Astrocyte of the spinal cord (primary cell): ENCODE data around the gene NRXN3.

ENCODE experiments used
- DNase-seq: peaks from one replicate; pipeline ENCODE4 v3.0.0; 2011; ENCODE audit warnings: low read depth, low spot score
- H3K4me3 ChIP-seq: 2 replicates; pipeline ENCODE4 v1.5.1; 2011; ENCODE audit warnings: low read depth, mild to moderate bottlenecking, low read length, moderate library complexity
- in situ Hi-C: cut with HindIII; loops from 2 replicates; pipeline ENCODE4 v1.10.0; 2017; ENCODE audit warnings: low sequenced_read_pairs
- TF ChIP-seq, protein P1 (sequence below): IDR thresholded peaks from 2 replicates; pipeline ENCODE4 v1.5.1; 2012; ENCODE audit warnings: low read depth, mild to moderate bottlenecking, low read length, inconsistent platforms

The NRXN3 gene

GRCh38 chr14:79487632-79488031 lies 1317.5 kb downstream of the NRXN3 start:
- no peak overlapping the region for H3K4me3 ChIP-seq
- in situ Hi-C loops, result no loop called here
- DNase-seq, result no peak
- TF ChIP-seq, protein P1, sequence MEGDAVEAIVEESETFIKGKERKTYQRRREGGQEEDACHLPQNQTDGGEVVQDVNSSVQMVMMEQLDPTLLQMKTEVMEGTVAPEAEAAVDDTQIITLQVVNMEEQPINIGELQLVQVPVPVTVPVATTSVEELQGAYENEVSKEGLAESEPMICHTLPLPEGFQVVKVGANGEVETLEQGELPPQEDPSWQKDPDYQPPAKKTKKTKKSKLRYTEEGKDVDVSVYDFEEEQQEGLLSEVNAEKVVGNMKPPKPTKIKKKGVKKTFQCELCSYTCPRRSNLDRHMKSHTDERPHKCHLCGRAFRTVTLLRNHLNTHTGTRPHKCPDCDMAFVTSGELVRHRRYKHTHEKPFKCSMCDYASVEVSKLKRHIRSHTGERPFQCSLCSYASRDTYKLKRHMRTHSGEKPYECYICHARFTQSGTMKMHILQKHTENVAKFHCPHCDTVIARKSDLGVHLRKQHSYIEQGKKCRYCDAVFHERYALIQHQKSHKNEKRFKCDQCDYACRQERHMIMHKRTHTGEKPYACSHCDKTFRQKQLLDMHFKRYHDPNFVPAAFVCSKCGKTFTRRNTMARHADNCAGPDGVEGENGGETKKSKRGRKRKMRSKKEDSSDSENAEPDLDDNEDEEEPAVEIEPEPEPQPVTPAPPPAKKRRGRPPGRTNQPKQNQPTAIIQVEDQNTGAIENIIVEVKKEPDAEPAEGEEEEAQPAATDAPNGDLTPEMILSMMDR, result no peak

GRCh38 chr14:79491161-79491560 lies 1321.0 kb downstream of the NRXN3 start:
- TF ChIP-seq, protein P1, result no peak
- no peak for DNase-seq
- in situ Hi-C loops, result no loop called here
- no peak overlapping the region for H3K4me3 ChIP-seq

GRCh38 chr14:79493081-79493645 lies 1323.0 kb downstream of the NRXN3 start:
- in situ Hi-C loops, result no loop called here
- H3K4me3 ChIP-seq, result no peak overlapping the region
- TF ChIP-seq, protein P1, result no peak
- DNase-seq, result no peak

DNA sequence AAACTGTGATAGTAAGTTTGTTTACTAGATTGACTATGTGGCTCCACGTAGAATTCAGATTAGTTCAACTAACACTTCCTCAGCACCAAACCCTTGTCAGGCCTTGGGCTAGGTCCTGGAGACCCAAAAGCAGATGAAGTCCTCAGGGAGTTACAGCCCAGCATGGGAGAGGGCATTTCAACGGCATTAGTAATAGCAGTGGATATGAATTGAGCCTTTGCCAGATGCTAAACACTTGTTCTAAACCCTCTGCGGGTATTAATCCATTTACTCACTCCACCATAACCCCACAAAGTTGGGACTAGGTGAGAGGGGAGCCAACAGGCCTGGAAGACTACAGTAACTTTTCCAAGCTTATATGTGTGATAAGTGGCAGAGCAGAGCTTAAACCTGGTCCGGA lies 1326.5 kb downstream of the NRXN3 start:
- in situ Hi-C loops, result no loop called here
- H3K4me3 ChIP-seq, result no peak overlapping the region
- DNase-seq, result no peak
- TF ChIP-seq, protein P1, result no peak

GRCh38 chr14:79500489-79500888 lies 1330.3 kb downstream of the NRXN3 start:
- in situ Hi-C loops, result no loop called here
- TF ChIP-seq, protein P1, result no peak
- no peak overlapping the region for H3K4me3 ChIP-seq
- no peak for DNase-seq

DNA sequence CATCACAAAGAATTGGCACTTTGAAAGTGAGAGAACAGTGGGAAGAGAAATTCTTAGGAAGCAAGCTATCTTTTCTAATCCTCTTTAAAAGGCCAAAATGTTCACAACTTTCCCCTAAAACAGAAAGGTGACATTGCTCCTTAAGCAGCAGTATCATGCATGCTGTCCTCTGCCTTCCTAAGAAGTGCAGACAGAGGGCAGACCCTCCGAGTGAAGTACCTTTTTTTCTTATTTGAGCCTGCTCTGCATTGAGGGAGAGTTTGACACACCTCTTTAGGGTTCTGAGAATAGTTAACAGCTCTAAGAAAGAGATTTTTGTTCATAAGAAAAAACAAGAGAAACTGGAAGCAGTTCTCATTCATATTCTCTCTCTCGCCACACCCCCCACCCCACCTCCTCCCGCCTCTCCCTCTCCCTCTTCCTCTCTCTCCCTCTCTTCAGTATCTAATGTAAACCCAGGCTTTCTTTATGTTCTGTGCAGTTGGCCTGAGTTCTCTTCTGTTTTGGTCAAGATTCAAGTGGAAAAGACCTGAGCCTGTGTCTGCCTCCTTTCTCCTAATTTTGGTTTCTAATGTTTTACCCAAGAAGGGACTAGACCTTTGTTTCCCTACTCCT lies 1332.1 kb downstream of the NRXN3 start:
- TF ChIP-seq, protein P1, result no peak
- H3K4me3 ChIP-seq, result no peak overlapping the region
- in situ Hi-C loops, result no loop called here
- DNase-seq, result no peak
